NCI-H69 (cell line): Measurements from ENCODE around the gene GAL3ST2.
A peak's percentile ranks its signal among the peaks of the same experiment; 100 is the strongest.
"Not testable (repeated sequence)": the region's sequence is repeated elsewhere in the genome, so short reads cannot be mapped to it uniquely, and the experiment has no call there.

Source experiments
- DNase-seq: peaks from one replicate; lab custom pipeline; 2025; lab: John Stamatoyannopoulos, UW

The GAL3ST2 gene

GRCh38 chr2:241795021-241795999 lies 18.7 kb downstream of the GAL3ST2 start:
- no peak for DNase-seq

- no peak for DNase-seq
Observed at GRCh38 chr2:241796209-241796608, 19.6 kb downstream of the GAL3ST2 start.

GRCh38 chr2:241796610-241797138 lies 20.1 kb downstream of the GAL3ST2 start:
- DNase-seq = no peak

- no peak for DNase-seq
Observed at GRCh38 chr2:241797441-241798080, 20.9 kb downstream of the GAL3ST2 start.

GRCh38 chr2:241798081-241798630 lies 21.5 kb downstream of the GAL3ST2 start:
- peak; percentile 2 for DNase-seq

GRCh38 chr2:241798631-241799521 lies 22.3 kb downstream of the GAL3ST2 start:
- no peak for DNase-seq

GRCh38 chr2:241799522-241800197 lies 23.0 kb downstream of the GAL3ST2 start:
- DNase-seq = no peak

- DNase-seq = not testable (repeated sequence)
Observed at GRCh38 chr2:241800198-241800903, 23.7 kb downstream of the GAL3ST2 start.

- DNase-seq = peak; percentile 1
Observed at GRCh38 chr2:241801611-241802420, 25.2 kb downstream of the GAL3ST2 start.

GRCh38 chr2:241802421-241803318 lies 26.0 kb downstream of the GAL3ST2 start:
- DNase-seq = no peak

GRCh38 chr2:241803387-241804325 lies 27.0 kb downstream of the GAL3ST2 start:
- DNase-seq = peak; percentile 80

GRCh38 chr2:241804326-241805229 lies 28.0 kb downstream of the GAL3ST2 start:
- DNase-seq = peak; percentile 17

GRCh38 chr2:241806217-241806616 lies 29.6 kb downstream of the GAL3ST2 start:
- not testable (repeated sequence) for DNase-seq

- DNase-seq = no peak
Observed at GRCh38 chr2:241808051-241808720, 31.6 kb downstream of the GAL3ST2 start.

GRCh38 chr2:241808721-241809382 lies 32.2 kb downstream of the GAL3ST2 start, which contains the start of gene NEU4:
NEU4 (plus strand) TSS chr2:241809193; CDS start chr2:241814485, 5,292 bp downstream.
- no peak for DNase-seq
